Suppressor macrophage treated with lipopolysaccharide for 4 hours (primary cell): ENCODE results near the gene MT1A.
"Not testable (repeated sequence)": the region's sequence is repeated elsewhere in the genome, so short reads cannot be mapped to it uniquely, and the experiment has no call there.

Source experiments
- DNase-seq: peaks from one replicate; pipeline ENCODE4 v3.0.0-alpha.2; 2020

The MT1A gene

GRCh38 chr16:56658327-56658875 is 19.9 kb downstream of the MT1A start:
- DNase-seq, result no peak

- DNase-seq, result no peak
These were observed 24.2 kb downstream of the MT1A start for GRCh38 chr16:56662357-56663354.

- DNase-seq, result no peak
These were observed 26.0 kb downstream of the MT1A start for GRCh38 chr16:56664506-56664905.

GRCh38 chr16:56665286-56666261 is 27.1 kb downstream of the MT1A start:
- not testable (repeated sequence) for DNase-seq

- peak; percentile 82 for DNase-seq
These were observed 29.4 kb downstream of the MT1A start, which contains the start of gene MT1G for GRCh38 chr16:56667581-56668571. MT1G (minus strand) TSS chr16:56668065; CDS start chr16:56667993, 72 bp downstream.

- no peak for DNase-seq
These were observed 30.8 kb downstream of the MT1A start, which contains the start of gene MT1H for GRCh38 chr16:56669005-56669839. MT1H (plus strand) TSS chr16:56669814; CDS start chr16:56669885, 71 bp downstream.

GRCh38 chr16:56669840-56670619 is 31.6 kb downstream of the MT1A start:
- DNase-seq, result peak; percentile 49

- DNase-seq, result no peak
These were observed 32.1 kb downstream of the MT1A start for GRCh38 chr16:56670620-56670934.

GRCh38 chr16:56671691-56672090 is 33.2 kb downstream of the MT1A start:
- peak; percentile 56 for DNase-seq

- DNase-seq, result not testable (repeated sequence)
These were observed 33.7 kb downstream of the MT1A start for GRCh38 chr16:56672171-56672570.

GRCh38 chr16:56672761-56673536 is 34.5 kb downstream of the MT1A start:
- peak; percentile 39 for DNase-seq

- peak; percentile 46 for DNase-seq
These were observed 35.5 kb downstream of the MT1A start for GRCh38 chr16:56673921-56674320.

- not testable (repeated sequence) for DNase-seq
These were observed 36.1 kb downstream of the MT1A start for GRCh38 chr16:56674570-56674969.

GRCh38 chr16:56675685-56676210 is 37.3 kb downstream of the MT1A start:
- DNase-seq, result no peak

GRCh38 chr16:56677474-56677873 is 39.0 kb downstream of the MT1A start:
- no peak for DNase-seq

- no peak for DNase-seq
These were observed 40.7 kb downstream of the MT1A start for GRCh38 chr16:56679078-56679730.

- no peak for DNase-seq
These were observed 41.4 kb downstream of the MT1A start for GRCh38 chr16:56679818-56680217.
